Endothelial cell of umbilical vein (primary cell): Measurements from ENCODE around the gene ARHGEF10L.

Experiments
- CTCF ChIP-seq, 2 donors: IDR thresholded peaks; 1 replicate in 1 of 2; 2 replicates in 1 of 2; pipeline ENCODE4 v1.5.1; 2011; ENCODE audit warnings: low read length in 2 of 2, mild to moderate bottlenecking in 2 of 2, moderate library complexity in 2 of 2, control low read depth in 1 of 2, inconsistent platforms in 1 of 2, low read depth in 1 of 2; ENCODE audit not compliant: insufficient read depth in 1 of 2; ENCODE audit errors: extremely low read depth in 1 of 2
- EZH2 ChIP-seq: IDR thresholded peaks from 2 replicates; pipeline ENCODE4 v1.6.1; 2012; ENCODE audit warnings: borderline replicate concordance, low read depth, mild to moderate bottlenecking, moderate library complexity, low read length, inconsistent platforms; ENCODE audit not compliant: severe bottlenecking
- FOS ChIP-seq: IDR thresholded peaks from 2 replicates; pipeline ENCODE4 v1.6.1; 2011; ENCODE audit warnings: mild to moderate bottlenecking, low read length, moderate library complexity, borderline replicate concordance; ENCODE audit not compliant: insufficient read depth
- MAX ChIP-seq: IDR thresholded peaks from 2 replicates; pipeline ENCODE4 v1.6.1; 2011; ENCODE audit not compliant: insufficient read depth, insufficient read length
- MYC ChIP-seq: IDR thresholded peaks from one replicate; pipeline ENCODE4 v1.6.1; 2011; ENCODE audit warnings: mild to moderate bottlenecking, low read depth, low read length
- POLR2A ChIP-seq: IDR thresholded peaks from 2 replicates; pipeline ENCODE4 v1.6.1; 2012; ENCODE audit warnings: low read depth, mild to moderate bottlenecking, control low read depth, low read length
- POLR2AphosphoS5 ChIP-seq: IDR thresholded peaks from 2 replicates; pipeline ENCODE4 v1.6.1; 2012; ENCODE audit warnings: low read depth, mild to moderate bottlenecking, control low read depth, low read length, moderate library complexity; ENCODE audit not compliant: insufficient read depth

GRCh38 chr1:17561247-17561548 lies 21.7 kb downstream of the ARHGEF10L start:
- TF ChIP-seq EZH2 (no peak), CTCF (IDR thresholded peaks at IDR 0.05; ENCODE audit: extremely low read depth in 1 of 2, insufficient read depth in 1 of 2, low read depth in 1 of 2, low read length in 2 of 2) (no peak), MAX (no peak), FOS (no peak), POLR2A (no peak), POLR2AphosphoS5 (no peak), MYC (no peak)
